VCaP (cell line): Measurements from ENCODE around the gene MEI4.

Source experiments
- H3K27ac ChIP-seq: fragments of 450-650 bp; 2 replicates; pipeline ENCODE4 v1.5.1; 2017
- CTCF ChIP-seq: fragments of 450-650 bp; conservative IDR thresholded peaks from 2 replicates; pipeline ENCODE4 v1.5.1; 2017; ENCODE audit warnings: mild to moderate bottlenecking, moderate library complexity

The MEI4 gene

GRCh38 chr6:77762386-77762785, 109.5 kb downstream of the MEI4 start:
- no peak overlapping the region for H3K27ac ChIP-seq
- no peak for TF ChIP-seq CTCF

GRCh38 chr6:77763124-77763523, 110.3 kb downstream of the MEI4 start:
- no peak overlapping the region for H3K27ac ChIP-seq
- no peak for TF ChIP-seq CTCF

DNA sequence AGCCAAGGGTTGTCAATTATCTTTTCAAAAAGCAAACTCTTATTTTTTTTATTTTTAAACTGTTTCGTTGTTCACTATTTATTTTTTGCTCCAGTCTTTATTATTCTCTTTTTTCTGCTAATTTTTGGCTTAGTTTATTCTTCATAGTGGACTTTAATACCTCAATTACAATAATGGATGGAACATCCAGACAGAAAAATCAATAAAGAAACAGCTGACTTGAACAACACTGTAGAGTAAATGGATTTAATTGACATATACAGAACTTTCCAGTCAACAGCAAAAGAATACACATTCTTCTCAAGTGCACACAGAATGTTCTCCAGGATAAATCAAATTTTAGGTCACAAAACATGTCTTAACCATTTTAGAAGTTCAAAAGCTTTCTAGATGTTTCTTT, 111.5 kb downstream of the MEI4 start:
- TF ChIP-seq CTCF, result no peak
- H3K27ac ChIP-seq, result no peak overlapping the region

DNA sequence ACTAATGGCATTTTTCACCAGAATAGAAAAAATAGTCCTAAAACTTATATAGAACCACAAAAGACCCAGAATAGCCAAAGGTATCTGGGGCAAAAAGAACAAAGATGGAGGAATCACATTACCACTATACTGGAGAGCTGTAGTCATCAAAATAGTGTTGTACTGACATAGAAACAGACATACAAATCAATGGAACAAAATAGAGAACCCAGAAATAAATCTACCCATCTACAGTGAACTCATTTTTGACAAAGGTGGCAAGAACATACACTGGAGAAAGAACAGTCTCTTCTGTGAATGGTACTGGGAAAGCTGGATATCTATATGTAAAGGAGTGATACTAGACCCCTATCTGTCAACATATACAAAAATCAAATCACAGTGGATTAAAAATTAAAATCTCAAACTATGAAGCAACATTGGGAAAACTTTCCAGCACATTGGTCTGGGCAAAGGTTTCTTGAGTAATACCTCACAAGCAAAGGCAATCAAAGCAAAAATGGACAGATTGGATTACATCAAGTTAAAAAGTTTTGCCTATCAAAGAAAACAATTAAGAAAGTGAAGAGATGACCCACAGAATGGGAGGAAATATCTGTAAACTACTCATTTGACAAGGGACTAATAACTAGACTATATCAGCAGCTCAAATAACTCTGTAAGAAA, 120.5 kb downstream of the MEI4 start:
- H3K27ac ChIP-seq, result no peak overlapping the region
- no peak for TF ChIP-seq CTCF

DNA sequence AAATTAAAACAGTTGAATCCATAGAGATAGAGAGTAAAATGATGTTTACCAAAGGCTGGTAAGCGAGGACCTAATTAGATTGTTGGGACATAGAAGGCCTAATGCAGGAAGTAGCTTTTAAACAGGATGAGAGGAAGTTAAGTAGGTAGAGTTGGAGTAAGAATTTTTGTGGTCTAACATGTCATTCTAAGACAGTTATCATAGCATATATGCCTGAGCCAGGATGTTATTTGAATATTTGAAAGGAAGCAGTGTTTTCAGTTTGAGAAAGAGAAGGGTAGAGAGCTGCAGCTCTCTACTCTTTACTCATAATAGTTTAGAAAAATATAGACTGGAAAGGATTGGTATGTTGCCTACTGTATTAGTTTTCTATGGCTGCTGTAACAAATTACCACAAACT, 121.6 kb downstream of the MEI4 start:
- no peak overlapping the region for H3K27ac ChIP-seq
- TF ChIP-seq CTCF, result no peak

DNA sequence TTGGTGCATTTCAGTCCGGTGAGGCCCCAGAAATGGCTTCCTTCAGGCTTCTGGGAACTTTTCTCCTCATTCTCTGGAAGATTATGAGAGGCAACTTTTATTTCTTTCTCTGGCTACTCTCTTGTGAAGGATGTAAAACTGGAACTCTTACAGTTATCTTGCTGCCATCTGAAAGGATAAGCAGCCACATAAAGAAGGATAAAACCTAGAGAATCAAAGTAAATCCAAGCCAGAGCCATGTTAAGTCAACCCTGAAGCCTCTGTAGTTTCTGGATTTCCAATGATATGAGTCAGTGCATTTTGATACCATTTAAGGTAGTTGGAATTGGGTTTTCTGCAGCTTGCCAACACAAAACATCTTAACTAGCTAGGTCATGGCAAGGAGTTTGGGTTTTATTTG, 123.6 kb downstream of the MEI4 start:
- no peak overlapping the region for H3K27ac ChIP-seq
- TF ChIP-seq CTCF, result no peak

DNA sequence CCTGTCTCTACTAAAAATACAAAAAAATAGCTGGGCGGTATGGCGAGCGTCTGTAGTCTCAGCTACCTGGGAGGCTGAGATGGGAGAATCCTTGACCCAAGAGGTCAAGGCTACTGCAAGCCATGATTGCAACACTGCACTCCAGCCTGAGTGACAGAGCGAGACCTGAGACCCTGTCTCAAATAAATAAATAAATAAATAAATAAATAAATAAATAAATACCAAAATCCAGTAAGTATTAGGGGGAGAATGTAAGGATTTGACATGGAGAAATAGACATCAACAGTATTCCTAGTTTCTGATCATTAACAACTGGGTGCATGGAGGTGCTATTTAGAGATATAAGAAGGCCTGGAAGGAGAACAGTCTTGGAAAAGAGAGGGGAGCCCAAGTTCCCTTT, 125.7 kb downstream of the MEI4 start:
- no peak for TF ChIP-seq CTCF
- H3K27ac ChIP-seq, result no peak overlapping the region
